Right lobe of liver (tissue), 6 donors: Measurements from ENCODE around the gene GSTCD. TPM values are rescaled to one million over a fixed set of nuclear protein-coding genes. Genes with fewer than 3 reads are reported as not detected.
A peak's percentile ranks its signal among the peaks of the same experiment; 100 is the strongest.

Experiments
- ATAC-seq, 4 donors: fragments of 200-7000 bp; cut with Tn5 transposase; one replicate each; pipeline ENCODE4 v1.9.1; 2020; ENCODE audit warnings: mild to moderate bottlenecking in 4 of 4, moderate library complexity in 4 of 4
- DNase-seq, 3 donors: peaks; one replicate each; pipeline ENCODE4 v3.0.0-alpha.2; 2020
- H3K27ac ChIP-seq, 3 donors: fragments of 200-600 bp; one replicate each; pipeline ENCODE4 v1.8.0; 2022
- H3K27me3 ChIP-seq, 2 donors: fragments of 200-600 bp; one replicate each; pipeline ENCODE4 v1.8.0; 2022
- H3K36me3 ChIP-seq, 4 donors: fragments of 200-600 bp; sonication (generic) in 1 of 4; one replicate each; pipeline versions ENCODE4 v1.5.1 to v1.8.0; 2017 to 2022; ENCODE audit warnings: control low read depth in 1 of 4
- H3K4me1 ChIP-seq, 4 donors: fragments of 200-600 bp; sonication (generic) in 1 of 4; one replicate each; pipeline versions ENCODE4 v1.5.1 to v1.8.0; 2017 to 2022; ENCODE audit warnings: control low read depth in 1 of 4
- H3K4me3 ChIP-seq, 3 donors: fragments of 200-600 bp; one replicate each; pipeline ENCODE4 v1.8.0; 2022
- H3K9me3 ChIP-seq, 4 donors: fragments of 200-600 bp; sonication (generic) in 1 of 4; one replicate each; pipeline versions ENCODE4 v1.5.1 to v1.8.0; 2017 to 2022; ENCODE audit warnings: control low read depth in 1 of 4
- CTCF ChIP-seq, 4 donors: fragments of 200-600 bp in 3 of 4; fragments of 450-650 bp in 1 of 4; IDR thresholded peaks; one replicate each; pipeline versions ENCODE4 v1.5.1 to v1.8.0; 2016 to 2022; ENCODE audit warnings: antibody characterized with exemption in 4 of 4, mild to moderate bottlenecking in 2 of 4
- POLR2A ChIP-seq: fragments of 450-650 bp; IDR thresholded peaks from one replicate; pipeline ENCODE4 v1.6.1; 2017; ENCODE audit warnings: antibody characterized with exemption, mild to moderate bottlenecking
- WGBS: methylation state at CpG from one replicate; pipeline ENCODE4 v1.1.6; 2018; ENCODE audit warnings: low coverage, low lambda C conversion rate; ENCODE audit not compliant: insufficient coverage; ENCODE audit errors: missing lambda C conversion rate; 5-methylcytosine and 5-hydroxymethylcytosine counted together
- intact Hi-C, 2 donors: fragments of 100-400 bp; cut with DNase I; formaldehyde crosslinking; loops; one replicate each; pipeline versions ENCODE4 v1.11.2 to v1.14.1; 2022
- total RNA-seq, 6 experiments: library from RNA; depleted of rRNA in 2 of 6; stranded (reverse); fragments of >200 nt in 2 of 6; fragmentation: NEBNext Ultra II Directional in 3 of 6; extraction: Animal tissue kit (Norgen Biotek cat#: 25700) in 3 of 6; gene quantifications; one replicate each; pipeline versions ENCODE4 v1.1.0 to v1.2.4, GENCODE V29; 2016 to 2023
- donor health status: DM: no; HTN: yes; CAD: no.
- donor health status: DM: no; HTN: no; CAD: no.
- donor health status: DM: no; HTN: no; CAD: no.
- donor health status: DM: no; HTN: yes; CAD: no.
- donor health status: DM: no; HTN: yes; CAD: no.

The GSTCD gene
- total RNA-seq, 6 experiments from 2014 or later = 2.6 to 11.0 (median 3.6) TPM

GRCh38 chr4:105710678-105711077 lies 2.1 kb downstream of the GSTCD start:
- intact Hi-C loops = no loop called here
- 80% methylated on average over 6 of the region's 6 CpGs for WGBS
- Histone ChIP-seq H3K27ac (no peak overlapping the region), H3K4me1 (peaks cover 0 to 33% (median 0%) of the 10 kb centered on the region in 4 donors), H3K4me3 (no peak overlapping the region), H3K9me3 (no peaks in the 10 kb centered on the region), H3K27me3 (no peaks in the 10 kb centered on the region), H3K36me3 (no peaks in the 10 kb centered on the region)
- no peak for DNase-seq
- TF ChIP-seq CTCF (IDR thresholded peaks at IDR 0.05) = no peak
- TF ChIP-seq POLR2A = no peak
- no peak for ATAC-seq

- H3K36me3 ChIP-seq = no peaks in the 10 kb centered on the region
- no peak for TF ChIP-seq POLR2A
- intact Hi-C loops = no loop called here
- H3K4me3 ChIP-seq = no peak overlapping the region
- H3K9me3 ChIP-seq = no peaks in the 10 kb centered on the region
- H3K4me1 ChIP-seq = peaks cover 0 to 22% (median 0%) of the 10 kb centered on the region in 4 donors
- no peaks in the 10 kb centered on the region for H3K27me3 ChIP-seq
- WGBS = 89% methylated on average over 2 of the region's 2 CpGs
- ATAC-seq (no peak), DNase-seq (no peak)
- no peak overlapping the region for H3K27ac ChIP-seq
Observed at GRCh38 chr4:105712766-105713165, 4.2 kb downstream of the GSTCD start.

DNA sequence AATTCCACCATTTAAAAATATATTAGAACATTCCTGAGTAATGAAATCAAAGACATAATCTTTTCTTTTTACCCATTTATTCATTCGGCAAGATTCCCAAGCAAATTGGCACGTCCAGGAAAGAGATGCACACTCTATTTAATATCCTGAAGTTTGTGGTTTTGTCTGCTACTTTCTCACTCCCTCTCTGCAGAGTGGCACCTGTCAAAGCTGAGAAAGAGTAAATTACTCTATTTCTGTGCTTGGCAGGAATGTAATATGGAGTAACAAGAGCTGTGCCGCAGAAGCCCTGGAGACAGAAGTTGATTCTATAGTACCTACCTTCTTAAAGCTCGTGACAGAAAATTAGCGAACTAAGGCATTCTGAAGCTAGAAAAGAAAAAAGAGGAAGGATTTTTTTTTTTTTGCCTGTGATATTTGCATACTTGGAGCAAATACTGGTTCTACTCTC lies 5.5 kb downstream of the GSTCD start:
- no peaks in the 10 kb centered on the region for H3K36me3 ChIP-seq
- intact Hi-C loops = no loop called here
- DNase-seq (no peak), ATAC-seq (peak in 1 of 4 donors; percentile 24)
- TF ChIP-seq CTCF (IDR thresholded peaks at IDR 0.05) = no peak
- TF ChIP-seq POLR2A = no peak
- H3K27me3 ChIP-seq = no peaks in the 10 kb centered on the region
- no peaks in the 10 kb centered on the region for H3K9me3 ChIP-seq
- peaks cover 0 to 22% (median 0%) of the 10 kb centered on the region in 4 donors for H3K4me1 ChIP-seq
- no peak overlapping the region for H3K27ac ChIP-seq
- no peak overlapping the region for H3K4me3 ChIP-seq
- 25% methylated on average over 5 of the region's 5 CpGs for WGBS

GRCh38 chr4:105714932-105715331 lies 6.3 kb downstream of the GSTCD start:
- Histone ChIP-seq H3K36me3 (no peaks in the 10 kb centered on the region), H3K4me3 (no peak overlapping the region), H3K4me1 (peaks cover 0 to 15% (median 0%) of the 10 kb centered on the region in 4 donors), H3K27ac (no peak overlapping the region), H3K9me3 (no peaks in the 10 kb centered on the region), H3K27me3 (no peaks in the 10 kb centered on the region)
- no peak for ATAC-seq
- intact Hi-C loops = no loop called here
- DNase-seq = no peak
- WGBS = 41% methylated on average over 1 of the region's 1 CpG
- no peak for TF ChIP-seq CTCF (IDR thresholded peaks at IDR 0.05)

DNA sequence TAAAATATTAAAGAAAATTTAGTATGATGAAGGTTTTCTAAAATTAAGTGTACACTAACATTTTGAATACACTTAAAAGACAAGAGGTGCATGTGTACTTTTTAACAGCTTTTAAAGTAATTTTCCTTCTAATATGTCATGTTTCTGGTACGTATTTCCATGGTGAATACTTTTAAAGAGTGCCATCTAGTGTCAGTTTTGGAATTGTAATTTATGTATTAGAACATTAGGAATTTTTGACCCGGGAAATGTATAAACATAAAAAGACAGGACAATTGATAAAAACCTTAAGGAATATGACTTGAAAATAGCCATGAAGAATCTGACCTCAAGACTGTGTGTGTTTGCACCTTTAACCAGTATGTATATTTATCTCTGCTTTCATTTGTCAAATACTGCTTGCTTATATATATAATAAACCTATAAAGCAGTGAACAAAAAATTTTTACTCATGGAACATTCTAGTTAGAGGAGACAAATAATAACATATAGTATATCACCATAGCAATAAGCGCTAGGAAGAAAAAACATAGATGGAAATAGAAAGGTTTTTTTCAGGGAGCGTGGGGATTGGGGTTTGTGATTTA lies 7.2 kb downstream of the GSTCD start:
- Histone ChIP-seq H3K36me3 (peaks cover 0 to 3% (median 0%) of the 10 kb centered on the region in 4 donors), H3K4me1 (peaks cover 0 to 15% (median 0%) of the 10 kb centered on the region in 4 donors), H3K9me3 (no peaks in the 10 kb centered on the region), H3K27ac (no peak overlapping the region), H3K4me3 (no peak overlapping the region), H3K27me3 (no peaks in the 10 kb centered on the region)
- TF ChIP-seq CTCF (IDR thresholded peaks at IDR 0.05) (peak; percentile 51 to 60 (median 58)), POLR2A (no peak)
- intact Hi-C loops = no loop called here
- ATAC-seq (peak; percentile 36 to 63 (median 54)), DNase-seq (no peak)
- 43% methylated on average over 4 of the region's 4 CpGs for WGBS
